PC-9 (cell line): ENCODE results near the gene SETD3.

Experiments used
- EZH2 ChIP-seq: fragments of 200-600 bp; sonication (generic); IDR thresholded peaks from 2 replicates; pipeline ENCODE4 v1.8.0; 2017; ENCODE audit warnings: antibody characterized with exemption, low read depth
- TF ChIP-seq, protein P1 (sequence below): fragments of 200-600 bp; sonication (generic); conservative IDR thresholded peaks from 2 replicates; pipeline ENCODE4 v1.6.1; 2017; ENCODE audit warnings: mixed run types, antibody characterized with exemption, mild to moderate bottlenecking, moderate library complexity

DNA sequence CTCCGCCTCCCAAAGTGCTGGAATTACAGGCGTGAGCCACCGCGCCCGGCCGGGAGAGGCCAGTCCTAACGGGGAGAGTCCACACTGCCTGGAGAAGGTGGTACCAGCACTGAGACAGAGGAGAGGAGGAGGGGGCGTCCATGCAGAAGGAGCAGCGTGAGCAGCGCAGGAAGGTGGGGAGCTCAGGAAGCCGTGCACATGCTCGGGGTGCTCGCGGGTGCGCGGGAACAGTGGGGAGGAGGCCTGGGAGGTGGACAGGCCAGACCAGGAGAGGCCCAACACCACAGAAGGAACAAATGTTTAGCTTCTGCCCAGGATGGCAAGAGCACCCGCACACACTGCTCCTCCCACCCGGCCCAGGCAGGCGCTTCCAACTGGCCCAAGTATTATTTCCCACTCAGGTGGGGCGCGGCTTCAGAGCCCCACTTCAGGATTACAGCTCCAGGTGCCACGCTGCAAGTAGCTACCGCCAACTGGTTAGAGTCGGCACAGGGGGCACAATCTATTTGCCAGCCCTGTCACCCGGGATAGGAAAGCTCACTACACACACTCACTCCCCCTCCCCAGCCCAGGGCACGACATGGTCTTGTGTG, 127.9 kb downstream of the SETD3 start:
- TF ChIP-seq, protein P1, sequence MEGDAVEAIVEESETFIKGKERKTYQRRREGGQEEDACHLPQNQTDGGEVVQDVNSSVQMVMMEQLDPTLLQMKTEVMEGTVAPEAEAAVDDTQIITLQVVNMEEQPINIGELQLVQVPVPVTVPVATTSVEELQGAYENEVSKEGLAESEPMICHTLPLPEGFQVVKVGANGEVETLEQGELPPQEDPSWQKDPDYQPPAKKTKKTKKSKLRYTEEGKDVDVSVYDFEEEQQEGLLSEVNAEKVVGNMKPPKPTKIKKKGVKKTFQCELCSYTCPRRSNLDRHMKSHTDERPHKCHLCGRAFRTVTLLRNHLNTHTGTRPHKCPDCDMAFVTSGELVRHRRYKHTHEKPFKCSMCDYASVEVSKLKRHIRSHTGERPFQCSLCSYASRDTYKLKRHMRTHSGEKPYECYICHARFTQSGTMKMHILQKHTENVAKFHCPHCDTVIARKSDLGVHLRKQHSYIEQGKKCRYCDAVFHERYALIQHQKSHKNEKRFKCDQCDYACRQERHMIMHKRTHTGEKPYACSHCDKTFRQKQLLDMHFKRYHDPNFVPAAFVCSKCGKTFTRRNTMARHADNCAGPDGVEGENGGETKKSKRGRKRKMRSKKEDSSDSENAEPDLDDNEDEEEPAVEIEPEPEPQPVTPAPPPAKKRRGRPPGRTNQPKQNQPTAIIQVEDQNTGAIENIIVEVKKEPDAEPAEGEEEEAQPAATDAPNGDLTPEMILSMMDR, result no peak
- TF ChIP-seq EZH2, result no peak
